Vagina (tissue), 2 donors: ENCODE measurements around the gene TTC9. TPM values are rescaled to one million over a fixed set of nuclear protein-coding genes. Genes with fewer than 3 reads are reported as not detected.

ENCODE experiments used
- DNase-seq, 2 donors: peaks; one replicate each; pipeline ENCODE4 v3.0.0-alpha.2; 2017; ENCODE audit errors: extremely low spot score in 2 of 2
- H3K27ac ChIP-seq: fragments of 200-600 bp; sonication (generic); one replicate; pipeline ENCODE4 v1.5.1; 2019
- H3K27me3 ChIP-seq: fragments of 200-600 bp; sonication (generic); one replicate; pipeline ENCODE4 v1.5.1; 2019
- H3K36me3 ChIP-seq, 2 donors: fragments of 200-600 bp; sonication (generic); one replicate each; pipeline ENCODE4 v1.5.1; 2017 to 2019
- H3K4me1 ChIP-seq: fragments of 200-600 bp; sonication (generic); one replicate; pipeline ENCODE4 v1.5.1; 2019
- H3K4me3 ChIP-seq, 2 donors: fragments of 200-600 bp; sonication (generic); 1 replicate in 1 of 2; 2 replicates in 1 of 2; pipeline ENCODE4 v1.5.1; 2016 to 2019
- H3K9me3 ChIP-seq: fragments of 200-600 bp; sonication (generic); one replicate; pipeline ENCODE4 v1.5.1; 2019
- POLR2A ChIP-seq, 2 donors: fragments of 450-650 bp; IDR thresholded peaks; one replicate each; pipeline ENCODE4 v1.6.1; 2017; ENCODE audit warnings: antibody characterized with exemption in 2 of 2, mild to moderate bottlenecking in 2 of 2, moderate library complexity in 2 of 2
- POLR2AphosphoS5 ChIP-seq, 2 donors: sonication (generic); formaldehyde crosslinking; IDR thresholded peaks; one replicate each; pipeline ENCODE4 v1.9.0; 2017; ENCODE audit warnings: antibody characterized with exemption in 2 of 2, mild to moderate bottlenecking in 2 of 2, low read depth in 1 of 2; ENCODE audit not compliant: insufficient read depth in 1 of 2
- intact Hi-C: fragments of 100-400 bp; cut with DNase I; formaldehyde crosslinking; loops from one replicate; pipeline ENCODE4 v1.15.1; 2023
- total RNA-seq: library from RNA; depleted of rRNA; stranded (reverse); fragments of >200 nt; gene quantifications from one replicate; pipeline ENCODE4 v1.2.3, GENCODE V29; 2016
- TF ChIP-seq, protein P1 (sequence below), 3 experiments: fragments of 450-650 bp in 2 of 3; fragments of 200-600 bp in 1 of 3; sonication (generic) in 1 of 3; IDR thresholded peaks; one replicate each; pipeline ENCODE4 v1.5.1; 2017 to 2019; ENCODE audit warnings: antibody characterized with exemption in 3 of 3, mild to moderate bottlenecking in 2 of 3, moderate library complexity in 2 of 3

Gene TTC9
- total RNA-seq, 1 donor from 2014 or later, result 6.1 TPM

DNA sequence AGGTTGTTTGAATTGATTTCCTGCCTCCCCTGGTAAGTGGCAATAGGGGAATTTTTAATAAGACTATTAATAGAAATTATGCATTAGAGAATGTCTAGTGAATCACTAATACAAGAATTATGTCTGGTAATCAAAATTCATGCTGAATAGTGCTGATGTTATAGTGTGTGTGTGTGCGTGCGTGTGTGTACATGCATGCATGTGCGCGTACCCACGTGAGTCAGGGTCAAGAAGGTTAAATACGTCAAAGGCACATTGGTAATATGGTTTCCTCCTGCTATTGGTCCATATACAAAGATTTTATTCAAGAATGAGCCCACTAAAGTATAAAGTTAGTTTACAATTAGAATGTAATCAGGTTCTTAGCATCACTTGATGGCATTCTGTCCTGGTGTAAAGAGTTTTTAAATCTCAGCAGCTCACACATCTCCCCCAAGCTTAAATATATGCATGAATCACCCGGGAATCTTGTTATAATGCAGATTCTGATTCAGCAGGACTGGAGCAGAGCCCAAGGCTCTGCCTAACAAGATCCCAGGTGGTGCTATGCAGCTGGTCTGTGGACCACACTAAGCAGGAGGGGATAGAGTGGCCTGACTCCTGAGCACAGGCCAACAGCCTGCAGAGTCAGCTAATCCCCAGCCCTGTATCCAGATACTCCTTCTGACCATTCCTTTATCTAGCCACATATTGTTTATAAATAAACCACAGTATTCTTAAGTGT, 43.9 kb downstream of the TTC9 start:
- TF ChIP-seq POLR2A (IDR thresholded peaks at IDR 0.05), result no peak
- TF ChIP-seq POLR2AphosphoS5 (IDR thresholded peaks at IDR 0.05; ENCODE audit: insufficient read depth in 1 of 2, low read depth in 1 of 2), result no peak
- TF ChIP-seq, protein P1, sequence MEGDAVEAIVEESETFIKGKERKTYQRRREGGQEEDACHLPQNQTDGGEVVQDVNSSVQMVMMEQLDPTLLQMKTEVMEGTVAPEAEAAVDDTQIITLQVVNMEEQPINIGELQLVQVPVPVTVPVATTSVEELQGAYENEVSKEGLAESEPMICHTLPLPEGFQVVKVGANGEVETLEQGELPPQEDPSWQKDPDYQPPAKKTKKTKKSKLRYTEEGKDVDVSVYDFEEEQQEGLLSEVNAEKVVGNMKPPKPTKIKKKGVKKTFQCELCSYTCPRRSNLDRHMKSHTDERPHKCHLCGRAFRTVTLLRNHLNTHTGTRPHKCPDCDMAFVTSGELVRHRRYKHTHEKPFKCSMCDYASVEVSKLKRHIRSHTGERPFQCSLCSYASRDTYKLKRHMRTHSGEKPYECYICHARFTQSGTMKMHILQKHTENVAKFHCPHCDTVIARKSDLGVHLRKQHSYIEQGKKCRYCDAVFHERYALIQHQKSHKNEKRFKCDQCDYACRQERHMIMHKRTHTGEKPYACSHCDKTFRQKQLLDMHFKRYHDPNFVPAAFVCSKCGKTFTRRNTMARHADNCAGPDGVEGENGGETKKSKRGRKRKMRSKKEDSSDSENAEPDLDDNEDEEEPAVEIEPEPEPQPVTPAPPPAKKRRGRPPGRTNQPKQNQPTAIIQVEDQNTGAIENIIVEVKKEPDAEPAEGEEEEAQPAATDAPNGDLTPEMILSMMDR (IDR thresholded peaks at IDR 0.05), result no peak
- Histone ChIP-seq H3K4me1 (no peaks in the 10 kb centered on the region), H3K36me3 (no peaks in the 10 kb centered on the region), H3K27me3 (no peaks in the 10 kb centered on the region), H3K27ac (no peak overlapping the region), H3K9me3 (no peaks in the 10 kb centered on the region), H3K4me3 (no peak overlapping the region)
- intact Hi-C loops, result no loop called here
- DNase-seq, result no peak

DNA sequence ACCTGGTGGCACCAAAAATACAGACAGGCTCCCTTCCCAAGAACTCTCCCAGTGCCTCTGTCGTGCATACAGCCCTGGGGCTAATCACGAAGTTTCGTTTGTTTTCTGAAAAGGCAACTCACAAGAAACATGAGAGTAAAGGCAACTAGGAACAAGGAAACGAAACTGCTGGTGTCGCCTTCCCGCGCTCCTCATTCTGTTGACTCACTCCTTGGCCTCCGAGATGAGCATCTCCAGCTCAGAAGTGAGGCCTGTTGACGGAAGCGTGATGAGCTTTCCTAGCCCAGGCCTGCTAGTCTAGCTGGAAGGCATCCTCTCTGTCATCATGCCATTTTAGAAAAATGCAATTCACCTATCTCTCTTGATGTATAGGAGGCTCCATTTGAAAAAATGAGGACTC, 50.5 kb downstream of the TTC9 start:
- no peak for TF ChIP-seq POLR2AphosphoS5 (IDR thresholded peaks at IDR 0.05; ENCODE audit: insufficient read depth in 1 of 2, low read depth in 1 of 2)
- no peak for TF ChIP-seq POLR2A (IDR thresholded peaks at IDR 0.05)
- TF ChIP-seq, protein P1 (IDR thresholded peaks at IDR 0.05), result no peak
- no peaks in the 10 kb centered on the region for H3K27me3 ChIP-seq
- no peaks in the 10 kb centered on the region for H3K4me1 ChIP-seq
- intact Hi-C loops, result no loop called here
- no peak overlapping the region for H3K27ac ChIP-seq
- H3K36me3 ChIP-seq, result no peaks in the 10 kb centered on the region
- no peak for DNase-seq
- no peaks in the 10 kb centered on the region for H3K9me3 ChIP-seq
- H3K4me3 ChIP-seq, result no peak overlapping the region

DNA sequence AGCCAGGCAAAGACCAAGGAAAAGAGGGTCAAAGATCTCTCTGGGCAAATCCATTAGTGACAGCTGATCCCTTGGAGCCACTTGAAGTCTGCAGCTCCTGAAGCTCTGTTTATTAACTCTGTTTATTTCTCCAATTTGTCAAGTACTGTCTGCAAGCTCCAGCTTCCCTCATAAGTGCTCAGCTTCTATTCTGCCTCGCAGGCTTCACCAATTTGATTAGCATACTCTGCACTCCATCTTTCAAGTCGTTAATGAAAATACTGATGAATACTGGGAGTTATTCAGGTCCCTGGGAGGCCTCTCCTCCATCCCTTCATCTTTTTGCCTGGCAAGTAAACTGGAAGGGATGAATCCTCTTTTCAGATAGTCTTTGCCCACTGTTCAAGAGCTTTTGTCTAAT, 54.3 kb downstream of the TTC9 start:
- H3K27ac ChIP-seq, result no peak overlapping the region
- intact Hi-C loops, result no loop called here

DNA sequence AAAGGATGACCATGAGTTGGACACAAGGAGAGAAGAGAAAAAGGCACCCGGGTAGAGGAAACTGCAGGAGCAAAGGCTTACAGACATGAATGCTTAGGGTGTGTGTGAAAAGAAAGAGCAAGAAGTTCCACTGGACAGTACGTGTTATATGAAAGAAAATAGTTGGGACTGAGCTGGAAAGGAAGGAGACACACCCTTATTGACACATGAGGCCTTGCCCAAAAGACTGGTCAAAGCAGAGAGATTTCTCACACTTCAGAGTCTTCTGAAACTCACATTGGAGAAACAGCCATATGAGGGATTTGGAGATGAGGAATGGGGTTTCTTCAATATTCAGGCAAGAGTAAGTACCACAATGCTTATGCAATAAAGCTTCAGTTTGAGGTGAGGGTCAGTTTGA, 56.0 kb downstream of the TTC9 start:
- Histone ChIP-seq H3K9me3 (no peaks in the 10 kb centered on the region), H3K27me3 (no peaks in the 10 kb centered on the region), H3K4me3 (no peak overlapping the region), H3K36me3 (no peaks in the 10 kb centered on the region), H3K27ac (no peak overlapping the region), H3K4me1 (no peaks in the 10 kb centered on the region)
- intact Hi-C loops, result no loop called here
- no peak for DNase-seq
- TF ChIP-seq POLR2AphosphoS5 (IDR thresholded peaks at IDR 0.05; ENCODE audit: insufficient read depth in 1 of 2, low read depth in 1 of 2) (no peak), POLR2A (IDR thresholded peaks at IDR 0.05) (no peak)
- TF ChIP-seq, protein P1 (IDR thresholded peaks at IDR 0.05), result no peak

More for the DNA sequence above, 54.3 kb downstream of the TTC9 start:
- no peaks in the 10 kb centered on the region for H3K9me3 ChIP-seq
- no peak overlapping the region for H3K4me3 ChIP-seq
- no peaks in the 10 kb centered on the region for H3K27me3 ChIP-seq
- no peak for DNase-seq
- TF ChIP-seq POLR2AphosphoS5 (IDR thresholded peaks at IDR 0.05; ENCODE audit: insufficient read depth in 1 of 2, low read depth in 1 of 2) (no peak), POLR2A (IDR thresholded peaks at IDR 0.05) (no peak)
- TF ChIP-seq, protein P1 (IDR thresholded peaks at IDR 0.05), result no peak
- no peaks in the 10 kb centered on the region for H3K4me1 ChIP-seq
- no peaks in the 10 kb centered on the region for H3K36me3 ChIP-seq

DNA sequence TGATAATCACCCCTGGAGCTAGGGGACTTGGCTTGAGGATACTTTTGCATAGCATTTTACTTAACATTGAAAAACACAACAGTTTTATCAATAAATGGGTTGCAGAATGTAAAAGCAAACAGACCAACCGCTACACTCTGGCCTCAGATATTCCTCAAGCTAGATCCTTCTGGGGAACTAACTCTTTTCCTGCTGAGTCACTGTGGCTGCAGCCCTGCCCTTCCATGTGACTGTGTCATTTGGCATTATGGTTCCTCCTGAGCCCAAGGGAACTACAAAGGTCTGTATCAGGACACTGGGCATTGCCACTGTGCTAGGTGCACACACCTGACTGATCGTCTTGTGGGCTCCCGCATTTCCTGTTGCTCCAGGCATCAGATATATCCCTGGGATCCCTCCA, 56.6 kb downstream of the TTC9 start:
- Histone ChIP-seq H3K9me3 (no peaks in the 10 kb centered on the region), H3K4me3 (no peak overlapping the region), H3K36me3 (no peaks in the 10 kb centered on the region), H3K27ac (no peak overlapping the region), H3K27me3 (no peaks in the 10 kb centered on the region), H3K4me1 (no peaks in the 10 kb centered on the region)
- no peak for TF ChIP-seq POLR2A (IDR thresholded peaks at IDR 0.05)
- no peak for TF ChIP-seq POLR2AphosphoS5 (IDR thresholded peaks at IDR 0.05; ENCODE audit: insufficient read depth in 1 of 2, low read depth in 1 of 2)
- TF ChIP-seq, protein P1 (IDR thresholded peaks at IDR 0.05), result no peak
- DNase-seq, result no peak
- intact Hi-C loops, result no loop called here
